ENCODE data around the gene LRRTM4.

DNA sequence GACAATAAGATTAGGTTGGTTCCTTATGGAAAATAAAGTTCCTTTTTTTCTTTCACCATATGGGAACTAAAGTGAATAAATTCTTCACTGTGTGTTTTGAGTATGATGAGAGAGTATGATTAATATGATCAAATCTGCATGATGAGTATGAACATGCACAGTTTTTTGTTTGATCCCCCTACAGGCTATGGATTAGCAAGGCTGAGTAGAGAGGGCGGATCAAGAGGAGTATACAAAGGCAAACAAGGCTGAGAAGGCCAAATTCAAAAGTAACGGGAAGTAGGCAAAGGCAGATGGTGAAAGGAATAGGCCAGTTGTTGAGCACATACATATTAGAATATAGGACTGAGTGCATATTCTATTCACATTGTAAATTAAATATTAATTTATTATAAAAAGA, 508.2 kb downstream of the LRRTM4 start:
- TF ChIP-seq, protein P1, sequence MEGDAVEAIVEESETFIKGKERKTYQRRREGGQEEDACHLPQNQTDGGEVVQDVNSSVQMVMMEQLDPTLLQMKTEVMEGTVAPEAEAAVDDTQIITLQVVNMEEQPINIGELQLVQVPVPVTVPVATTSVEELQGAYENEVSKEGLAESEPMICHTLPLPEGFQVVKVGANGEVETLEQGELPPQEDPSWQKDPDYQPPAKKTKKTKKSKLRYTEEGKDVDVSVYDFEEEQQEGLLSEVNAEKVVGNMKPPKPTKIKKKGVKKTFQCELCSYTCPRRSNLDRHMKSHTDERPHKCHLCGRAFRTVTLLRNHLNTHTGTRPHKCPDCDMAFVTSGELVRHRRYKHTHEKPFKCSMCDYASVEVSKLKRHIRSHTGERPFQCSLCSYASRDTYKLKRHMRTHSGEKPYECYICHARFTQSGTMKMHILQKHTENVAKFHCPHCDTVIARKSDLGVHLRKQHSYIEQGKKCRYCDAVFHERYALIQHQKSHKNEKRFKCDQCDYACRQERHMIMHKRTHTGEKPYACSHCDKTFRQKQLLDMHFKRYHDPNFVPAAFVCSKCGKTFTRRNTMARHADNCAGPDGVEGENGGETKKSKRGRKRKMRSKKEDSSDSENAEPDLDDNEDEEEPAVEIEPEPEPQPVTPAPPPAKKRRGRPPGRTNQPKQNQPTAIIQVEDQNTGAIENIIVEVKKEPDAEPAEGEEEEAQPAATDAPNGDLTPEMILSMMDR (IDR thresholded peaks at IDR 0.05; ENCODE audit: poor library complexity) = no peak
- TF ChIP-seq EZH2 (IDR thresholded peaks at IDR 0.05; ENCODE audit: borderline replicate concordance) = no peak
- no peak for TF ChIP-seq EZH2phosphoT487 (IDR thresholded peaks at IDR 0.05; ENCODE audit: low read depth, severe bottlenecking, unreplicated experiment)

Data from hepatocyte (in vitro differentiated cells).